Activated CD4-positive, CD25-positive, alpha-beta regulatory T cell treated with anti-CD3 and anti-CD28 coated beads, Interleukin-2, amount 50 U/mL, for 24 hours (primary cell): ENCODE data around the gene CDK13.

Experiments
- ATAC-seq, 2 donors: fragments of 150-1000 bp; cut with Tn5 transposase; one replicate each; pipeline ENCODE4 v1.10.0; 2021; ENCODE audit warnings: mild to moderate bottlenecking in 1 of 2, moderate library complexity in 1 of 2

CDK13 gene

DNA sequence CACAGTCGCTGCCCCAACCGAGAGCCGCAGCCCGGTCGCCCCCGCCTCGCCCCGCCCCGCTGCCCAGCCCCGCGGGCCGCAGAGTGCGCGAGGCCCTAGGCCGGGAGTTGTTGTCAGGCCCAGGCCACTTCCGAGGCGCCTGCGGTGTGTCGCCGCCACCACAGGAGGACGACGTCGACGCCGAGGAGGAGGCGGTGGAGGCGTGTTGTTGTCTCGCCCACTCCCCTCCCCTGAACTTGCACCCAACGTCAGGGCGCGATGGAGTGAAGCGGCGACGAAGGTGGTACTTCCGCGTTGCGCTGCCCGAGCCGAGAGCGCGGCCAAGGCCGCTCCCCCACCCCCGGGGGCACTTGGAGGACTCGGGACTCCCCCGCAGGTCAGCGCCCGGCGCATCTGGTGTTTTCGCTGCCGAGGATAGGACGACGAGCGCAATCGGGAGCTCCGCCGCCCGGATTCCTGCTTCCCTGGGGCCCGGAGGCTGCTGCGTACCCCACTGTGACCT, at the start of gene CDK13:
Gene CDK13, plus strand, starts transcription at position 286 of the 502 bp plus-strand sequence. CDS start 386 bp downstream, outside the sequence.
- peak; percentile 37 to 39 for ATAC-seq

DNA sequence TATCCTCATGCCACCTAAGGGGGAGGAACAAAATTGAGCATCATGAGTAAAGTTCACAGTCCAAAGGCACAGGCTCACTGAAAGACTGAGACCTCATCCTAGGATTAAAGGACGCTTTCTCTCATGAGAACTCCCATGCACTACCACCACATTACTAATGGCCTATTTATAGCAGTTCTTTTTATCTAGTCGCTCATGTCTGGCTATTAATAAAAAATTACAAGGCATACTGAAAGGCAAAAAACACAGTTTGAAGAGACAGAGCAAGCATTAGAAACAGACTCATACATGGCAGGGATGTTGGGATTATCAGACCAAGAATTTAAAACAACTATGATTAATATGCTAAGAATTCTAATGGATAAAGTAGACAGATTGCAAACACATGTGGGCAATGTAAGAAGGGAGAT, 46.0 kb upstream of the CDK13 start:
- ATAC-seq: no peak

DNA sequence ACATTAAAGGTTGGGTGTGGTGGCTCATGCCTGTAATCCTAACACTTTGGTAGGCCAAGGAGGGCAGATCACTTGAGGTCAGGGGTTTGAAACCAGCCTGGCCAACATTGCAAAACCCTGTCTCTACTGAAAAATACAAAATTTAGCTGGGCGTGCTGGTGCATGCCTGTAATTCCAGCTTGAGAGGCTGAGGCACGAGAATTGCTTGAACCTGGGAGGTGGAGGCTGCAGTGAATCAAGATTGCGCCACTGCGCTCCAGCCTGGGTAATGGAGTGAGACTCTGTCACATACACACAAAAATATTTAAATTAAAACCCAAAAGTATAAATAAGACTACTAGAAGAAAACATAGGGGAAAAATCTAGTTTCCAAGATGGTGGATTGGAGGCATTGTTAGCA, 41.9 kb upstream of the CDK13 start:
- ATAC-seq: no peak

DNA sequence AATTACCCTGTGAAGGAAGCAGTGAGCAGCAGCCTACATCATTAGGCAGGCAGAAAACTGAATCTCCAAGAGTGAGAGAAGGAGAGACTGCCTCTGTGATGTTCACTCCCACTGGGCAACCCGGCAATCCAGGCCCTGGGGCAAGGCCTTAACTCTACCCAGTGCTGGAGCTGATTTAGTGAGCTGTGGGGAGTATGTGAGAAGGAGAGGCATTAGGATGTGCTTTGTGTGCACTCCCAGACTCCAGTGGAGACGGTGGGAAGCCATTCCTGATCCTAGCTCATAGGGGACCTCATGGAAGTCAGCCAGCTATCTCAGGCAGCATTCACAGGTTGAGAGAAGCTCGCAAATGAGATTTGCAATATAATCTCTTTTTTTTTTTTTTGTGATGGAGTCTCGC, 41.1 kb upstream of the CDK13 start:
- ATAC-seq: no peak

DNA sequence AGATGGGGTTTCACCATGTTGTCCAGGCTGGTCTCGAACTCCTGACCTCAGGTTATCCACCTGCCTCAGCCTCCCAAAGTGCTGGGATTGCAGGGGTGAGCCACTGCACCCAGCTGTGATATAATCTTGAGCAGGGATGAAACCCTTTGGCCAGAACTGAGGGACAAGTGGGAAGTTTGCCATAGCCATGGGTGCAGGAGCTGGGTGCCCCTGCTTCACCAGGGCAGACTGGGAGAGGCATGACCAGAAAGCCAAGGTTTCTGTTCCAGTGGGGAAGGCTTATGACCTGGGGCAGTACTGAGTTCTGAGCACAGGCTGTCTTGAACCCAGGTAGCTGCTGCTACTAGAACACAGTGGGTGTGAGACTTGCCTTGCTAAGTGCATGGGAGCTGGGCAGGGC, 40.5 kb upstream of the CDK13 start:
- no peak for ATAC-seq

DNA sequence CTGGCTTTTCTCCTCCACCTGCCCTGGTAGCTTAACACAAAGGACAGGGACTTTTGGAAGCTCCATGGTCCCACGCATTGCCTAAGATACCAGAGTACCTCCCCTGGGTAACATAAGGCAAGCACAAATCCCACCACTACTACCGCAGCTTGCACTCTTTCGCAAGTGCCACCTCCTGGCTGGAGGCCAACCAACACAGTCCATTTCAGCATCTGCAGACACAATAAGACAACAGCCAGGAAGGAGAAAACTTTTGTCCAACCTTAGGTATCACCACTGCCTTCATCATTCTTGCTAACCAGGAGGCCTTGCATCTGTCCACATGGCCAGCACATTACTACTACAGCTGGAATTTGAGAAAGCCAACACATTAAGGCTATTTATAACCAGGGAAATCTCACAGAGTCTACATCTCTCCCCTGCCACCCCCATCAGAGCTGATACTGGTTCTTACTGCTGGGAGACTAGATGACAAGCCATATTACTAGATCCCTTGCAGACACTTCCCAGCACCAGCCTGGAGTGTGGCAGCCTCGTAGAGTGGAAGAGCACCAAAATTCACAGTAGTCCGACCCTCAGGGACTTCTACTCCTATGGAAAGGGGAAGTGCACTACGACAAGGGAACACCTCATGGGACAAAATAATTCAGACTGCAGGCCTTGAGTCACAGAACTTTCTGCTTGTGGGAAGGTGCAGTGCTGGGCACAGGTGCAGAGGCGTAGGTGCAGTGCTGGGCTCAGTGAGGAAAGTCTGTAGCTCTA, 39.8 kb upstream of the CDK13 start:
- no peak for ATAC-seq

DNA sequence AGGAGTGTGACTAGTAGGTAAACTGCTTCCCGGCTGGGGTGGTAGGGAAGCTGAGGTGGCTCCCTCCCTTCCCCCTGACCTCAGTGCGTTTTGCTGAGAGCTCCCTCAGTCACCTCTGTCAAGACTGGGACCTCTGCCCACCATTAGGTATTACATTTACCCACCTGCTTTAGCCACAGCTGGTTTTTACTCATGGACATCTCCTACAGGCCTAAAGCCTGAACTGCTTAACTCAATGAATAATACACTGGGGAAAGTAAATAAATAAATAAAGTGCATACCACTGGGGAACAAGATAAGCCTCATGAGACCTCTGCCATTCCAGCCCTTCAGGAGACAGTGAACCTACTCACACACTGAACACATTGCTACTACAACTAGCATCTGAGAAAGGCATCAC, 38.9 kb upstream of the CDK13 start:
- ATAC-seq: no peak

DNA sequence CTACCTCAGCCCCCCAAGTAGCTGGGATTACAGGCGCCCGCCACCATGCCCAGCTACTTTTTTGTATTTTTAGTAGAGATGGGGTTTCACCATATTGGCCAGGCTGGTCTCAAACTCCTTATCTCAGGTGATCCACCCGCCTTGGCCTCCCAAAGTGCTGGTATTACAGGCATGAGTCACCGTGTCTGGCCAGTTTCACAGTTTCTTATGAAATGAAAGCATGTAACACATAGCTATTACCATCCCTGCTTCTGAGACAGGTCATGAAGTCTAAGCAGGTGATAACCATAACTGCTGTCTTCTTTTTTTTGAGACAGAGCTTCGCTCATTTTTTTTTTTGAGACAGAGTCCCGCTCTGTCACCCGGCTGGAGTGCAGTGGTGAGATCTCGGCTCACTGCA, 34.2 kb upstream of the CDK13 start:
- ATAC-seq: peak in 1 of 2 donors; percentile 53

DNA sequence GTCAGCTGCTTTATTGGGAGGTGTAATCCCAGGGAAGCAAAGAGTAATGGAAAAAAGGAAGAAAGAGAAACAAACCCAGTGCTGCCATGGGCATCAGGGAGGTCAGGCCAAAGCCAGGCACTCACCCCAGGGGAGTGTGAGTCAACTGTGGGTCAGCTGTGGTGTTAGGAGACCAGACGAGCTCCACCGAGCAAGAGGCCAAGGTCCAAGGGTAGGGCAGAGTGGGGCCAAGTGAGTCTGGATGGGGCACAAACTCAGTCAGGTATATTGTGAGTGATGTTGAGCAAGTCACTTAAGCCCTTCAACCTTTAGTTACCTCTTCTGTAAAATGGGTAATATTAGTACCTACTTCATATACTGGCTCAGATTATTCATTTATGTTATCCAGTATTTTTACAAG, 30.4 kb upstream of the CDK13 start:
- no peak for ATAC-seq

DNA sequence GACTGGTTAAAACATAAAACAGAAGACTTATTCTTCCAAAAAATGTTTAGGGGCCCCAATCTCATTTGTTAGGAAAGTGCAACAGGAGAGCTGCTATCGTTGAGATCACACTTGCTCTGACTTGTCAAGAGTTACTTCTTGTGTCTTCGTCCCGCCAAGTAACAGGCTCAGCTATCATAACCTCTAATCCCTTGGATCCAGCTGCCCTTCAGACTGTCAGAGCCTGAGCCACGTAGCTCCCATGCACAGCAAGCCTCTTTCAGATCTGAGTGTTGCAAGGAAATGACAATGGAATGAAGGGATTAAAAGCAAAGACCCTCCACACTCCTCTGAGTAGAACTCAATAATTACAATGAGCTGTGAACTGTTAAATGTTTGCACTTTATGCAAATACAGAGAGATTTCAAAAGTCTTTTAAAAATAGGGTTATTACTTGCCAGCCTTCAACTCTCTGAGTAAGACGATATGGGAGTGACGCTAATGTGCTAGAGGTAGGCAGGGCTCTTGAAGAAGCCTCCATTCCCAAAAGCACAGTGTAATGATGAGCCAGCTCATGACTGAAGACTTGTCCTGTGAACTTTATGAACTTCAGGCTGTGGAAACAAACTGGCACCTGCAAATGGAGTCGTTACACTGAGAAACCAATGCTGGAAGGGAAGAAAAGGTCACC, 28.4 kb upstream of the CDK13 start:
- ATAC-seq: no peak

DNA sequence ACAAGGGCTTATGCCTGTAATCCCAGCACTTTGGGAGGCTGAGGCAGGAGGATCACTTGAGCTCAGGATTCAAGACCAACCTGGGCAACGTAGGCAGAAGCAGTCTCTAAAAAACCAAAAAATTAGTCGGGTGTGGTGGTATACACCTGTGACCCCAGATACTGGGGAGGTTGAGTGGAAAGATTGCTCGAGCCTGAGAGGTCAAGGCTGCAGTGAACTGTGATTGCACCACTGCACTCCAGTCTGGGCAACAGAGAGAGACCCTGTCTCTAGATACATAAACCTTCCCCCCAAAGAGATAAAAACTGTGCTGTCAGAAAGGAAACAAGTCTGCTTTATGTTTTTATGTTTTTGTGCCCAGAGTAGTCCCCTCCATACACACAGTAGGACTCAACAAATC, 27.5 kb upstream of the CDK13 start:
- ATAC-seq: no peak

DNA sequence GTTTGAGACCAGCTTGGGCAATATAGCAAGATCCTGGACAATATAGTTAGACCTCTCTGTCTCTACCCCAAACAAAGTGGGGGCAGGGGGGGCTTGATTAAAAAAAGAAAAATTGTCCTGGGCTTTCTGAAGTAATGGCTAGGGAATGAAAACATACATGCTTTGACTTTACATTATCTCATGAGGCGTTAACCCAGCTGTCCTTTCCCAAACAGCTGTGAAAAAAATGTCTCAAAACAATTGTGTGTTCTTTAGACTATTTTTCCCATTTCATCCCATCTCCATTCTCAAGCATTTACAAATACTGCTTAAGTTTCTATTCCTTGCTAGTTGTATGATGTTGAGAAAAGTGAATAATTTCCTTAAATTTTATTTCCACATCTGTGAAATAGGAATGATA, 27.0 kb upstream of the CDK13 start:
- ATAC-seq: no peak

DNA sequence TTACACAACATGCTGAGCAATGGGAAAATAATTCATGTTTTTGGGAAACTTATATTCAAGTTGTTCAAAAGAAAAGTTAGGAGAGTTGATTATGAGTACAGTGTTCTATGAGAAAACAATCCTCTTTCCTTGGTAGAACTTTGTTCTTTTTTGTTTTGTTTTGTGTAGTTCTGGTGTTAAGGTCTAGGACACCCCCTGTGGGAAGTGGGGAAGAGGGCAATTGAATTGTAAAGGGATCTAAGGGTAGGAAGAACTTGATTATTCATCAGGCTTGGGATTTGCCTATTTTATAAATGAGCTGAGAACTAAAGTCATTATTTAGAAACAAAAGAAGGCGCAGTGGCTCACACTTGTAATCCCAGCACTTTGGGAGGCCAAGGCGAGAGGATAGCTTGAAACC, 25.9 kb upstream of the CDK13 start:
- no peak for ATAC-seq

DNA sequence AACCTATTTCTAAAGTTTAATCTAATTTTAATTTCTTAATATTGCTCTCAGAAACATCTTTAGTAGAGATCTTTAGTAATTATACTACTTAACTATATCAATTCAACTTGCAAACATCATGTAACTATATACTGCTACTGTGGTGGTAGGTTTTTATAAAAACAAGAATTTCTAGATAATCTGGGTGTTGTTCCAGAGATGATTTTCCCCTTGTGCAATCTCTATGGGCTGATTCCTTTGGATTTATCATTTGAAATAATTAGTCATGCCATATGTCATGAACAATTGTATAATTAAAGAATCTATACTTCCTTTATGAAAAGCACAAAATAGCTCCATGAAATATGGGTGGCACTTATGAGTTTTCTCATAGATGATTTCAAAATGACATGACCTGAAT, 23.9 kb upstream of the CDK13 start:
- ATAC-seq: no peak

DNA sequence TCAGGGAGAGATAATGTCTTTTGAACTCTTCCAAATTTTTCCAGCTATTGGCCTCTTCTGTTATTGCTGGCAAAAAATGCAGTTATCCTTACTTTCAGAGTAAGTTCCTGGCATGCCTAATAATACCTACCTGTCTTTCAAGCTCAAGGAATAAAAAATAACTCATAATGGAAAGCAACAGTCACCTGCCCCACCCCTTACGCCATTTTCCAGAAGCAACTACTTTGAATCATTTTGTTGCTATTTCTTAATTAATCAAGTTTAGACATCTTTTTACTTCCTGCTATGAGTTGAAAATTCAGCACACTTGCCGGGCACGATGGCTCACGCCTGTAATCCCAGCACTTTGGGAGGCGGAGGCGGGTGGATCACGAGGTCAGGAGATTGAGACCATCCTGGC, 23.0 kb upstream of the CDK13 start:
- no peak for ATAC-seq

DNA sequence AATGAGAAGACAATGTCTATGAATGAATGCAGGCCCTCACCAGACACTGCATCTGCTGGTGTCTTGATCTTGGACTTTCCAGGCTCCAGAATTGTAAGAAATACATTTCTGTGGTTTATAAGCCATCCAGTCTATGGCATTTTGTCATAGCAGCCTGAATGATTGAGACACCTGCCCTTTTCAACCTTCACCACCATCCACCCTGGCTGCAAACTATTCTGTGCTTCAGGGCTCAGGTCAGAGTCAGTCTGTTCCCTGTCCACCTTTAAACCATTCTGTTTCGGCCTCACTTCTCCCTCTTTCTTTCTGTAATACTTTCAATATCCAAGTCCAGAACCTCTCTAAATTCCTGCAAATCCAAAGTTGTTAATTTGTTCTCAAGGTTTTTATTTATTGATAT, 15.9 kb upstream of the CDK13 start:
- no peak for ATAC-seq

DNA sequence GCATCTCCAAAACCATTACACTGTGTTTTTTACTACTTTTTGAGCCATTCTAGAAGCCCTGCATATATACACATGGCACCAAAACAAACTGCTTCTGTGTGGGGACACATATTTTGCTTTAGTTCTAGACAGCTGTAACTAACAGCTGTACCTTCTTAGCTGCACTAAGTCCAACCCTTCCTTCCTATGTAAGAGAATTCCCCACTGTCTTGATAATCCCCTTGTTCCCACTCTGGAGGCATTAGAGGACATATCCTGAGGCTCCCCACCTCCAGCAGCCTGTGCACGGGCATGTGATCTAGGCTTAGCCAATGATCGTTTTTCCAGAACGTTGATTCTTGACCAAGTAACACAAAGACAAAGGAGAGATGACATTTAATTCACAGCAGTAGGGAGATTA, 13.3 kb upstream of the CDK13 start:
- ATAC-seq: no peak

DNA sequence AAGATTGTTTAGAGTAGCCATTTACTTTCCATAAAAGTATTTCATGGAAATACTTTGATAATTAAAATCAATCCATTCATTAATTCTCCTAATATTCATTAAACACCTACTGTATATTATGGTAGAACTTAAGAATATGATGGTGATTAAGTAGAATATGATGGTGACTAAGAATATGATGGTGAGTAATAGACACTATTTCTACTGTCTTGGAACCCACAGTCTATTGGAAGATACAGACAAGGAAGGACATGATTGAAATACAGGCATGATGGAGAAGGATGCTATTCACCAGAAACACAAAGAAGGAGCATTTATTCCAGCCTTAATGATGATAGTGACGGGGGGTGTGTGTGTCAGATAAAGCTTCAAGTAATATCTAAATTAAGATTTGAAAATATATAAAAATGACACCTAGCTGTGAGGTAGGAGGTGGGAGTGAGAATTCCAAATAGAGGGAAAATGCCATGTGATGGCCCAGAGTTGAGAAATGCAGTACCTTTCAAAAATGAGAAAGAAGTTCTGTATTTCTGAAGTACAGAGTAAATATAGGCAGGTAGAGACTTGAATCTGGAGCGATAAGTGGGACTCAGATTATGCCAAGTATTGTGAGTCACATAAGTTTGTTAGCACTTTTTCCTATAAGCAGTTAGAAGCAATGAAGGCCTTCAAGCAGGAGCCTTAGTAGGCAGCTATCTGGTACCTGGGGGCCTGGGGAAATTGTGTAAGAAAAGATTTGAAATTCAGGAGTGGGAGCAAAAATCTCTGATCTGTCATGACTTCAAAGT, 12.5 kb upstream of the CDK13 start:
- ATAC-seq: no peak

DNA sequence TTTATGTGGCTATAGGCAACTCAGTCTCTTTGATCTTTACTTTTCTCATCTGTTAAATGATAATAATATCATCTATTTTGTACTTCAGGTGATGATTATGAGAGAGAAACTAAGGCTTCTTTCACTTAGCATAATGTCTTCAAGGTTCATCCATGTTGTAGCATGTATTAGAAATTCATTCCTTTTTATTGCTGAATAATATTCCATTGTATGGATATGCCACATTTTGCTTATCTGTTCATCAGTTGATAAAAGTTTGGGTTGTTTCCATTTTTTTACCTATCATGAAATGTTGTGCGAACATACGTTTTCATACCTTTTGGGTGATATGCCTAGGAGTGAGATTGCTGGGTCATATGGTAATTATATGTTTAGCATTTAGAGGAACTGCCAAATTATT, 7.2 kb upstream of the CDK13 start:
- no peak for ATAC-seq

DNA sequence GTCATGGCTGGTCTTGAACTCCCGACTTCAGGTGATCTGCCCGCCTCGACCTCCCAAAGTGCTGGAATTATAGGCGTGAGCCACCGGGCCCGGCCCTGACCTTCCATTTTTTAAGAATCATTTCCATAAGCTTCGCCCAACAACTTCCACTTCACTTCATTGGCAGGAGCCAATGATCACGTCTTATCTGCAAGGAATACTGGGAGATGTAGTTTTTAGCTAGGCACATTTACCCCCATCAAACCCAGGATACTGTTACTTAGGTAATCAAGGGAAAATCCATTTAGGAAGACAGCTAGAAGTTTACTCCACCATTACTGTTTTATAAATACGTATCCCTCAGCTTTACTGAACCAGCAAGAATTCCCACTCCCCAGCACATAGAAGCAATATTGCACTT, 3.4 kb upstream of the CDK13 start:
- ATAC-seq: no peak

DNA sequence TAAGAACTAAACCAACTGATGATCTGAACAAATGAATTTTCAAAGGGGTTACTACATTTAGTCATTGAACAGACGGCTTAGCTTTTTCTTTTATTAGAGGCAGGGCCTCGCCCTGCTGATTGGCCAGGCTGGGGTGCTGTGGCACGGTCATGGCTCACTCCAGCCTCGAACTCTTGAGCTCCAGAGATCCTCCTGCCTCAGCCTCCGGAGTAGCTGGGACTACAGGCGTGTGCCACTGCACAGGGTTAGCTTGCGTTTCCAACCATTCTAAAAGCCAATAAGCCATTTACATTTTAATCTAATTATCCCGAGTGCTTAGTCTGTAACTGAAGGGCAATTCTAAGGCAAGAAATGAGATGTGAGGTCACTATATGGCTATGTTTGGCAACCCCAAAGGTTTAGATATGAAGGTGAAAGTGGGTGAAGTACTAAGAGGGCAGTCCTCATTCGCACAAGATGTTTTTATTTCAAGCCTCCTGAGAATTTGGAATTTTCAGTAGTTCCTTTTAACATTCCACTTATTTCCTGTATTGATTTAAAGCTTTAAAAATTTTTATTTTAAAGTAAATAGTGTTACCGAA, 1.6 kb upstream of the CDK13 start:
- no peak for ATAC-seq

DNA sequence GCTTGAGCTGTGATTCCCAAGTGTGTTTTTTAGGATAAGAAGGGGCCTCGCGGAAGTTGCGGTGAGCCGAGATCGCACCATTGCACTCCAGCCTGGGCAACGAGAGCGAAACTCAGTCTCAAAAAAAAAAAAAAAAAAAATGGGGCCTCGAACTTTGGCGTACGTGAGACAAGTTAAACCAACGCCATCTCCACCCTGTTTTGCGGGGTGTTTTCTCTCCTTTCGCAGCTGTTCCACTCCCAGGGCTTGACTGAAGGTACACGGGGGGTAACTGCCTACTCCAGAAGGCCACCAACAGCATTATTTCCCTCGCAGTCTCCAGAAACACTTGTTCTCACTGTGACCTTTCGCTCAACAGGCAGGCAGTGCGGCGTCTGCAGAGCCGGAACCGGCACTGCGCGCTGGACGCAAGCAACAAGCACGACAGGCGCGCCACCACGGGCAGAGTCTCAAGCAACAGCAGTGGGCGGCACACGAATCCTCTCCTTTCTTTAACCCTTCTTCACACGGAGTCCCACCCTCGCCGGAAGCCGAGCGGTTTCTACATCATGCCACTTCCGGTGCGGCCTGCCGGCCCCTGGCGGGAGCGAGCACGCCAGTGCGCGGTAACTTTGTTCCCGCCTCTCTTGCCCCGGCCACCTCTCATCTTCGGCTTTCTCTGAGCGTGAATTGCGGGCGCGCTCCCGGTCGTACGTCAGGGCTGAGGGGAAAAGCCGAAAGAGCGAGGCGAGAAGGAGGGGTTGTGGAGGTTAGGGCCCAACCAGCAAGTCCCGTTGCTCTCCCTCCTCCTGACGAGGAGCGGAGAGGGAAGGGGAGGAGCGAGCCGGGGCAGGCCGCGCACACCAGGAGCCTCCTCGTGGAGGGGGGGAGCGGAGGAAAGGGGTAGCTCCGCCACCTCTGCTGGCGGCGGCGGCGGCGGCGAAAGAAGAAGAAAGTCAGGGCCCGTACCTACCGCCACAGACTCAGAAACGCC, 814 bp upstream of the CDK13 start:
- peak; percentile 80 to 83 for ATAC-seq
